NCI-H2107 (cell line): ENCODE measurements around the gene SCLT1.

Source experiments
- DNase-seq: peaks from one replicate; lab custom pipeline; 2025; lab: John Stamatoyannopoulos, UW

SCLT1 gene

GRCh38 chr4:128840711-128841318 is 252.5 kb downstream of the SCLT1 start:
- no peak for DNase-seq

GRCh38 chr4:128837679-128838078 is 255.7 kb downstream of the SCLT1 start:
- no peak for DNase-seq

GRCh38 chr4:128837198-128837597 is 256.1 kb downstream of the SCLT1 start:
- DNase-seq: no peak

GRCh38 chr4:128835498-128836222 is 257.7 kb downstream of the SCLT1 start:
- no peak for DNase-seq
